DND-41 (cell line): ENCODE data around the gene BORCS5.

Experiments used
- ATAC-seq: fragments of 200-7000 bp; cut with Tn5 transposase; 3 replicates; pipeline ENCODE4 v1.9.1; 2021; ENCODE audit warnings: low read depth; ENCODE audit not compliant: insufficient read depth
- DNase-seq: peaks from one replicate; pipeline ENCODE4 v3.0.0-alpha.2; 2020
- H2AFZ ChIP-seq: 2 replicates; pipeline ENCODE4 v1.6.0; 2012; ENCODE audit warnings: low read depth, low read length
- H3K27ac ChIP-seq: 2 replicates; pipeline ENCODE4 v1.5.1; 2012; ENCODE audit warnings: low read length, inconsistent platforms
- H3K27me3 ChIP-seq: fragments of 200-600 bp; sonication (generic); 2 replicates; pipeline ENCODE4 v1.6.0; 2012; ENCODE audit warnings: low read length, mild to moderate bottlenecking, inconsistent platforms; ENCODE audit not compliant: insufficient read depth, poor library complexity
- H3K36me3 ChIP-seq: 2 replicates; pipeline ENCODE4 v1.5.1; 2012; ENCODE audit warnings: low read length, inconsistent platforms; ENCODE audit not compliant: insufficient read depth
- H3K4me1 ChIP-seq: 2 replicates; pipeline ENCODE4 v1.5.1; 2012; ENCODE audit warnings: mild to moderate bottlenecking, low read length; ENCODE audit not compliant: insufficient read depth
- H3K4me2 ChIP-seq: 2 replicates; pipeline ENCODE4 v1.6.0; 2012; ENCODE audit warnings: mild to moderate bottlenecking, moderate library complexity, low read length, inconsistent platforms; ENCODE audit not compliant: insufficient read depth
- H3K4me3 ChIP-seq, 2 experiments: fragments of 200-600 bp in 1 of 2; shearing (Covaris generic) in 1 of 2; 2 replicates each; pipeline ENCODE4 v1.5.1; 2012 to 2016; ENCODE audit warnings: inconsistent platforms in 2 of 2, low read length in 2 of 2, mild to moderate bottlenecking in 2 of 2, low read depth in 1 of 2, moderate library complexity in 1 of 2
- H3K79me2 ChIP-seq: 2 replicates; pipeline ENCODE4 v1.6.0; 2012; ENCODE audit warnings: low read length, inconsistent platforms; ENCODE audit not compliant: insufficient read depth
- H3K9ac ChIP-seq: 2 replicates; pipeline ENCODE4 v1.6.0; 2012; ENCODE audit warnings: low read depth, mild to moderate bottlenecking, inconsistent platforms, low read length, moderate library complexity
- H3K9me3 ChIP-seq: 2 replicates; pipeline ENCODE4 v1.5.1; 2012; ENCODE audit warnings: low read length, moderate library complexity, mild to moderate bottlenecking, inconsistent platforms; ENCODE audit not compliant: insufficient read depth, severe bottlenecking
- H4K20me1 ChIP-seq: 2 replicates; pipeline ENCODE4 v1.6.0; 2012; ENCODE audit warnings: low read length; ENCODE audit not compliant: insufficient read depth
- CTCF ChIP-seq: IDR thresholded peaks from 2 replicates; pipeline ENCODE4 v1.5.1; 2012; ENCODE audit warnings: borderline replicate concordance, low read length, moderate library complexity, mild to moderate bottlenecking; ENCODE audit not compliant: poor library complexity, severe bottlenecking; ENCODE audit errors: extremely low read depth
- EZH2 ChIP-seq: IDR thresholded peaks from 3 replicates; pipeline ENCODE4 v1.6.1; 2012; ENCODE audit warnings: borderline replicate concordance, low read depth, mild to moderate bottlenecking, moderate library complexity, low read length, inconsistent platforms; ENCODE audit not compliant: severe bottlenecking

The BORCS5 gene

GRCh38 chr12:12440784-12441428 lies 84.0 kb downstream of the BORCS5 start:
- no peak overlapping the region for H3K4me3 ChIP-seq
- ATAC-seq (no peak), DNase-seq (no peak)
- no peak for TF ChIP-seq CTCF
- H3K79me2 ChIP-seq = no peaks in the 10 kb centered on the region
- no peak overlapping the region for H3K27ac ChIP-seq
- no peak overlapping the region for H3K4me2 ChIP-seq
- H3K9me3 ChIP-seq = no peaks in the 10 kb centered on the region
- H3K9ac ChIP-seq = no peak overlapping the region
- H3K4me1 ChIP-seq = peaks cover 12% of the 10 kb centered on the region
- H4K20me1 ChIP-seq = no peaks in the 10 kb centered on the region
- peaks cover 4% of the 10 kb centered on the region; the same call in 1 of the 2 replicates for H3K36me3 ChIP-seq
- no peak overlapping the region for H2AFZ ChIP-seq
- H3K27me3 ChIP-seq = no peaks in the 10 kb centered on the region

DNA sequence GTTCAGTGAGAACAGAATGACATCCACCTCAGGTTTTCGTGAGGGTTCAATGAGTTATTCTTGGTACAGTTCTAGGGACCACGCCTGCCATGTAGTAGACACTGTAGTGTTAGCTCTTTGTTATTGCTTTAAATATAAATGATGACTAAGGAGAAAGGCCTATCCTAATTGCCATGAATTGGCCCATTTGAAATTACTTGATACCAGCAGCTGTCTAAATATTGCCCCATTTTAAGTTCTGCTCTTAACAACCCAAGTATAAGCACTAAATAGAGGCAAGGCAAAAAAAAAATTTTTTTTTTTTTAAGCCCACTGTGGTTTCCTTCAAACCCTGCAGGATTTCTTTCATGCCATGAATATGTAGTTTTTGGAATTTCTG lies 84.5 kb downstream of the BORCS5 start:
- H3K27ac ChIP-seq = no peak overlapping the region
- no peak overlapping the region for H3K9ac ChIP-seq
- H3K4me3 ChIP-seq = no peak overlapping the region
- no peaks in the 10 kb centered on the region for H3K27me3 ChIP-seq
- H3K9me3 ChIP-seq = no peaks in the 10 kb centered on the region
- no peaks in the 10 kb centered on the region for H3K79me2 ChIP-seq
- no peak for ATAC-seq
- no peaks in the 10 kb centered on the region for H4K20me1 ChIP-seq
- no peak for DNase-seq
- H3K36me3 ChIP-seq = peaks cover 4% of the 10 kb centered on the region; the same call in 1 of the 2 replicates
- no peak overlapping the region for H2AFZ ChIP-seq
- no peak overlapping the region for H3K4me2 ChIP-seq
- TF ChIP-seq CTCF (no peak), EZH2 (no peak)
- H3K4me1 ChIP-seq = peaks cover 12% of the 10 kb centered on the region

DNA sequence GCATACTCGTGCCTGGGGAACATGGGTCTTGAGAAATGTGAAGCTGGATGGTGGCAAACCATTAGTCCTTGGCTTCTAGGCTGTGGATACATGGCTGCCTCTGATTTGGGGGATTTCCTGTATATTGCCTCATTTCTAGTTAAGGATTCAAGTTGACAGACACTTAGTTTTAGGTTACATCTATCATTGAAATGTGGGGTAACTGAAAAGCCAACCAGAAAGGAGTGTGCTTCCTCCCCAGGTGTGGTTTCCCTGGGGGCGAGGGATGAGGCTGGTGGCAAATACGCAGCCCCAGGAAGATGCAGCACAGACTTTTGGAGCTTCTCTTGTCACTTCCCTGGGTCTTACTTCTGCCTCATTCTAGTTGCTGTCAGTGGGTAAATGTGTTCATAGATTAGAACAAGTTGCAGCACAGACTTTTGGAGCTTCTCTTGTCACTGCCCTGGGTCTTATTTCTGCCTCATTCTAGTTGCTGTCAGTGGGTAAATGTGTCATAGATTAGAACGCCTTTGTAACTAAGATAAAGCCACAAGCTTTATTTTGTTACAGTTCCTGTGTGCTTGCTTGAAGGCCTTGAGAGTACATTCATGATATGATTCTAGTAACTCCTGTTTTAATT lies 85.1 kb downstream of the BORCS5 start:
- H4K20me1 ChIP-seq = no peaks in the 10 kb centered on the region
- H3K4me1 ChIP-seq = peaks cover 12% of the 10 kb centered on the region
- TF ChIP-seq CTCF = no peak
- no peak for TF ChIP-seq EZH2
- H3K4me2 ChIP-seq = no peak overlapping the region
- H3K9ac ChIP-seq = no peak overlapping the region
- no peaks in the 10 kb centered on the region for H3K36me3 ChIP-seq
- DNase-seq = peak; percentile 34
- no peak overlapping the region for H3K27ac ChIP-seq
- no peak overlapping the region for H2AFZ ChIP-seq
- H3K4me3 ChIP-seq = no peak overlapping the region
- no peaks in the 10 kb centered on the region for H3K27me3 ChIP-seq
- peak; percentile 68 for ATAC-seq
- H3K79me2 ChIP-seq = no peaks in the 10 kb centered on the region
- no peaks in the 10 kb centered on the region for H3K9me3 ChIP-seq
